ENCODE measurements around the gene RAB39A.

DNA sequence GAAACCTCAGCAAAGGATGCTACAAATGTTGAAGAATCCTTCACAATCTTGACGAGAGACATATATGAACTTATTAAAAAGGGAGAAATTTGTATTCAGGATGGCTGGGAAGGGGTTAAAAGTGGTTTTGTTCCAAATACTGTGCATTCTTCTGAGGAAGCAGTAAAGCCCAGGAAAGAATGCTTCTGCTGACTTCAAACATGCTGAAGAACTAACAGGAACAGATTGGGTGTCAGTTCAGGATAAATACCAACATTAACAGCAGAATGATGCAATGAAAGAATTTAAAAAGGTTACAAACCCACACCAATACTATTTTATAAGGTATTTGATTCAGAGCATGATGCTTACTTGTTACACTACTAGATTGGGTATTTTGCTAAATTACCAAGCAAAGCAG is 33.9 kb downstream of the RAB39A start:
- TF ChIP-seq CTCF (IDR thresholded peaks at IDR 0.05) (no peak), ZFX (IDR thresholded peaks at IDR 0.05; ENCODE audit: borderline replicate concordance) (no peak)

All from 22Rv1 (cell line).